ENCODE measurements around the gene RNPEP. TPM values are rescaled to one million over a fixed set of nuclear protein-coding genes. Genes with fewer than 3 reads are reported as not detected.
A peak's percentile ranks its signal among the peaks of the same experiment; 100 is the strongest.
"Not testable (repeated sequence)": the region's sequence is repeated elsewhere in the genome, so short reads cannot be mapped to it uniquely, and the experiment has no call there.

Gene RNPEP
- total RNA-seq: 18.7 TPM
- long read RNA-seq, transcript RNPEP-201 (11 exons, 2,427 nt): major isoform, 24 of 26 reads
- long read RNA-seq, partial matches to known transcripts: 0 of 26 reads
- long read RNA-seq, other reads (novel, unspliced or antisense): 2 of 26 reads

GRCh38 chr1:201982623-201983379, at the start of gene RNPEP:
Gene RNPEP (plus strand): TSS chr1:201982648. CDS start chr1:201982667, 19 bp downstream.
- intact Hi-C loops (cut with DNase I): no loop called here
- DNase-seq (ENCODE audit: missing footprints): peak; percentile 89
- ATAC-seq: peak; percentile 91

- ATAC-seq: no peak
- intact Hi-C loops (cut with DNase I): no loop called here
- DNase-seq (ENCODE audit: missing footprints): no peak
These were observed 48.5 kb upstream of the RNPEP start for GRCh38 chr1:201933840-201934430.

- DNase-seq (ENCODE audit: missing footprints) (no peak), ATAC-seq (no peak)
- intact Hi-C loops (cut with DNase I): no loop called here
These were observed 44.7 kb upstream of the RNPEP start for GRCh38 chr1:201937624-201938213.

GRCh38 chr1:201938440-201939035, 43.9 kb upstream of the RNPEP start:
- intact Hi-C loops (cut with DNase I): no loop called here
- DNase-seq (ENCODE audit: missing footprints): no peak
- ATAC-seq: peak; percentile 50

- intact Hi-C loops (cut with DNase I): no loop called here
- ATAC-seq: no peak
- DNase-seq (ENCODE audit: missing footprints): no peak
These were observed 43.3 kb upstream of the RNPEP start for GRCh38 chr1:201939148-201939547.

- ATAC-seq: no peak
- DNase-seq (ENCODE audit: missing footprints): no peak
- intact Hi-C loops (cut with DNase I): no loop called here
These were observed 42.9 kb upstream of the RNPEP start for GRCh38 chr1:201939574-201939973.

- intact Hi-C loops (cut with DNase I); ATAC-seq; DNase-seq (ENCODE audit: missing footprints): not testable (repeated sequence)
These were observed 42.1 kb upstream of the RNPEP start for GRCh38 chr1:201940316-201940715.

- ATAC-seq (no peak), DNase-seq (ENCODE audit: missing footprints) (no peak)
- intact Hi-C loops (cut with DNase I): no loop called here
These were observed 40.9 kb upstream of the RNPEP start for GRCh38 chr1:201941420-201942128.

- DNase-seq (ENCODE audit: missing footprints) (no peak), ATAC-seq (no peak)
- intact Hi-C loops (cut with DNase I): no loop called here
These were observed 40.3 kb upstream of the RNPEP start for GRCh38 chr1:201942129-201942495.

- DNase-seq (ENCODE audit: missing footprints) (no peak), ATAC-seq (no peak)
- intact Hi-C loops (cut with DNase I): no loop called here
These were observed 38.4 kb upstream of the RNPEP start for GRCh38 chr1:201944002-201944401.

- intact Hi-C loops (cut with DNase I): no loop called here
- DNase-seq (ENCODE audit: missing footprints): no peak
- no peak for ATAC-seq
These were observed 37.8 kb upstream of the RNPEP start for GRCh38 chr1:201944639-201945038.

- DNase-seq (ENCODE audit: missing footprints) (no peak), ATAC-seq (peak; percentile 17)
- intact Hi-C loops (cut with DNase I): no loop called here
These were observed 37.3 kb upstream of the RNPEP start for GRCh38 chr1:201945157-201945556.

- intact Hi-C loops (cut with DNase I): no loop called here
- ATAC-seq (peak; percentile 21), DNase-seq (ENCODE audit: missing footprints) (no peak)
These were observed 36.6 kb upstream of the RNPEP start for GRCh38 chr1:201945863-201946223.

- DNase-seq (ENCODE audit: missing footprints) (peak; percentile 90), ATAC-seq (peak; percentile 94)
- intact Hi-C loops (cut with DNase I): no loop called here
These were observed 36.1 kb upstream of the RNPEP start, which contains the start of gene LMOD1 for GRCh38 chr1:201946224-201946908. Gene LMOD1 (minus strand): TSS chr1:201946548. CDS start chr1:201946340, 208 bp downstream.

GRCh38 chr1:201947697-201948008, 34.8 kb upstream of the RNPEP start:
- DNase-seq (ENCODE audit: missing footprints) (no peak), ATAC-seq (no peak)
- intact Hi-C loops (cut with DNase I): no loop called here

GRCh38 chr1:201949491-201949890, 33.0 kb upstream of the RNPEP start:
- intact Hi-C loops (cut with DNase I): no loop called here
- ATAC-seq (no peak), DNase-seq (ENCODE audit: missing footprints) (no peak)

GRCh38 chr1:201954263-201955008, 28.0 kb upstream of the RNPEP start:
- ATAC-seq (no peak), DNase-seq (ENCODE audit: missing footprints) (no peak)
- intact Hi-C loops (cut with DNase I): loop anchor here (5.0 kb wide), 1 partner anchor 57 kb away; no protein-coding TSS in a partner anchor
